Effector memory CD4-positive, alpha-beta T cell (primary cell): ENCODE measurements around the gene P3H2.
"Not testable (repeated sequence)": the region's sequence is repeated elsewhere in the genome, so short reads cannot be mapped to it uniquely, and the experiment has no call there.

Experiments
- DNase-seq, 3 donors: peaks; one replicate each; pipeline ENCODE4 v3.0.0-alpha.2; 2020
- H3K27ac ChIP-seq: 2 replicates; pipeline ENCODE4 v1.7.0; 2013; ENCODE audit warnings: mild to moderate bottlenecking, low read length, moderate library complexity; ENCODE audit not compliant: insufficient read depth, poor library complexity, severe bottlenecking
- H3K27me3 ChIP-seq: replicated peaks from 2 replicates; pipeline ENCODE4 v1.7.0; 2013; ENCODE audit warnings: mild to moderate bottlenecking, low read length; ENCODE audit not compliant: insufficient read depth, control insufficient read depth, poor library complexity, severe bottlenecking
- H3K36me3 ChIP-seq: 2 replicates; pipeline ENCODE4 v1.7.0; 2013; ENCODE audit warnings: mild to moderate bottlenecking, low read length, moderate library complexity; ENCODE audit not compliant: control insufficient read depth, insufficient read depth
- H3K4me1 ChIP-seq: 2 replicates; pipeline ENCODE4 v1.7.0; 2013; ENCODE audit warnings: low read length, mild to moderate bottlenecking; ENCODE audit not compliant: control insufficient read depth, insufficient read depth, poor library complexity, severe bottlenecking
- H3K4me3 ChIP-seq: 2 replicates; pipeline ENCODE4 v1.7.0; 2013; ENCODE audit warnings: low read length, low read depth, mild to moderate bottlenecking; ENCODE audit not compliant: insufficient read depth, poor library complexity, severe bottlenecking
- H3K9me3 ChIP-seq: 2 replicates; pipeline ENCODE4 v1.7.0; 2013; ENCODE audit warnings: mild to moderate bottlenecking, low read length, moderate library complexity; ENCODE audit not compliant: control insufficient read depth

Gene P3H2

GRCh38 chr3:190094160-190094718, 26.5 kb downstream of the P3H2 start:
- Histone ChIP-seq H3K9me3 (no peaks in the 10 kb centered on the region), H3K4me1 (no peaks in the 10 kb centered on the region), H3K4me3 (no peak overlapping the region), H3K27ac (no peak overlapping the region), H3K27me3 (no peaks in the 10 kb centered on the region), H3K36me3 (no peaks in the 10 kb centered on the region)
- DNase-seq = no peak

- Histone ChIP-seq H3K4me1 (no peaks in the 10 kb centered on the region), H3K36me3 (no peaks in the 10 kb centered on the region), H3K27ac (no peak overlapping the region), H3K27me3 (no peaks in the 10 kb centered on the region), H3K9me3 (no peaks in the 10 kb centered on the region), H3K4me3 (no peak overlapping the region)
- DNase-seq = no peak
These were observed 28.4 kb downstream of the P3H2 start for GRCh38 chr3:190092250-190092649.

- DNase-seq = no peak
- no peaks in the 10 kb centered on the region for H3K9me3 ChIP-seq
- no peaks in the 10 kb centered on the region for H3K27me3 ChIP-seq
- no peak overlapping the region for H3K4me3 ChIP-seq
- no peaks in the 10 kb centered on the region for H3K4me1 ChIP-seq
- H3K36me3 ChIP-seq = no peaks in the 10 kb centered on the region
- H3K27ac ChIP-seq = no peak overlapping the region
These were observed 31.0 kb downstream of the P3H2 start for GRCh38 chr3:190089711-190090110.

- no peak overlapping the region for H3K4me3 ChIP-seq
- no peak for DNase-seq
- H3K27ac ChIP-seq = no peak overlapping the region
- H3K36me3 ChIP-seq = no peaks in the 10 kb centered on the region
- no peaks in the 10 kb centered on the region for H3K27me3 ChIP-seq
- no peaks in the 10 kb centered on the region for H3K9me3 ChIP-seq
- no peaks in the 10 kb centered on the region for H3K4me1 ChIP-seq
These were observed 31.8 kb downstream of the P3H2 start for GRCh38 chr3:190088890-190089289.

GRCh38 chr3:190086191-190086590, 34.5 kb downstream of the P3H2 start:
- H3K9me3 ChIP-seq = no peaks in the 10 kb centered on the region
- no peaks in the 10 kb centered on the region for H3K4me1 ChIP-seq
- no peak overlapping the region for H3K4me3 ChIP-seq
- H3K27me3 ChIP-seq = no peaks in the 10 kb centered on the region
- no peaks in the 10 kb centered on the region for H3K36me3 ChIP-seq
- DNase-seq = no peak
- no peak overlapping the region for H3K27ac ChIP-seq

GRCh38 chr3:190084983-190085382, 35.7 kb downstream of the P3H2 start:
- no peaks in the 10 kb centered on the region for H3K27me3 ChIP-seq
- no peak overlapping the region for H3K4me3 ChIP-seq
- H3K36me3 ChIP-seq = no peaks in the 10 kb centered on the region
- no peak overlapping the region for H3K27ac ChIP-seq
- no peaks in the 10 kb centered on the region for H3K4me1 ChIP-seq
- H3K9me3 ChIP-seq = no peaks in the 10 kb centered on the region
- DNase-seq = no peak

- H3K36me3 ChIP-seq = no peaks in the 10 kb centered on the region
- no peaks in the 10 kb centered on the region for H3K27me3 ChIP-seq
- no peaks in the 10 kb centered on the region for H3K9me3 ChIP-seq
- no peaks in the 10 kb centered on the region for H3K4me1 ChIP-seq
- no peak for DNase-seq
- no peak overlapping the region for H3K27ac ChIP-seq
- no peak overlapping the region for H3K4me3 ChIP-seq
These were observed 37.1 kb downstream of the P3H2 start for GRCh38 chr3:190083635-190084034.

- no peaks in the 10 kb centered on the region for H3K36me3 ChIP-seq
- no peaks in the 10 kb centered on the region for H3K27me3 ChIP-seq
- no peaks in the 10 kb centered on the region for H3K9me3 ChIP-seq
- DNase-seq = no peak
- no peaks in the 10 kb centered on the region for H3K4me1 ChIP-seq
- no peak overlapping the region for H3K27ac ChIP-seq
- H3K4me3 ChIP-seq = no peak overlapping the region
These were observed 39.3 kb downstream of the P3H2 start for GRCh38 chr3:190081389-190081788.

GRCh38 chr3:190079173-190079572, 41.5 kb downstream of the P3H2 start:
- H3K9me3 ChIP-seq, H3K36me3 ChIP-seq, DNase-seq, H3K4me3 ChIP-seq, H3K4me1 ChIP-seq, H3K27me3 ChIP-seq, H3K27ac ChIP-seq: not testable (repeated sequence)

- Histone ChIP-seq H3K27ac (no peak overlapping the region), H3K4me3 (no peak overlapping the region), H3K4me1 (no peaks in the 10 kb centered on the region), H3K9me3 (no peaks in the 10 kb centered on the region), H3K27me3 (no peaks in the 10 kb centered on the region), H3K36me3 (no peaks in the 10 kb centered on the region)
- no peak for DNase-seq
These were observed 43.2 kb downstream of the P3H2 start for GRCh38 chr3:190077395-190078045.
